Prostate gland (tissue), 2 donors: ENCODE measurements around the gene ZNF561.

ENCODE experiments used
- CTCF ChIP-seq, 4 experiments: fragments of 200-600 bp in 2 of 4; fragments of 450-650 bp in 2 of 4; sonication (generic) in 2 of 4; IDR thresholded peaks; 1 replicate in 3 of 4; 2 replicates in 1 of 4; pipeline ENCODE4 v1.5.1; 2016 to 2019; ENCODE audit warnings: antibody characterized with exemption in 4 of 4, mild to moderate bottlenecking in 2 of 4, moderate library complexity in 2 of 4
- POLR2A ChIP-seq: fragments of 450-650 bp; IDR thresholded peaks from one replicate; pipeline ENCODE4 v1.6.1; 2016; ENCODE audit warnings: antibody characterized with exemption, mild to moderate bottlenecking

- TF ChIP-seq CTCF (IDR thresholded peaks at IDR 0.05) (no peak), POLR2A (no peak)
Observed at GRCh38 chr19:9622531-9622930, 1.5 kb upstream of the ZNF561 start.
